GM23338 (cell line): ENCODE results near the gene GRXCR2.

ENCODE experiments used
- CREB1 ChIP-seq: fragments of 250-450 bp; sonication (Bioruptor Pico); IDR thresholded peaks from 2 replicates; pipeline ENCODE4 v1.5.0; 2020; ENCODE audit warnings: low read depth, mild to moderate bottlenecking, moderate library complexity
- CTCF ChIP-seq, 2 experiments: fragments of 200-600 bp in 1 of 2; sonication (generic) in 1 of 2; conservative IDR thresholded peaks; 2 replicates each; pipeline versions ENCODE4 v1.5.1 to v1.6.1; 2016 to 2017; ENCODE audit warnings: antibody characterized with exemption in 2 of 2, low read depth in 2 of 2, mild to moderate bottlenecking in 2 of 2, moderate library complexity in 1 of 2
- EZH2 ChIP-seq: fragments of 200-600 bp; sonication (generic); IDR thresholded peaks from one replicate; pipeline ENCODE4 v1.8.0; 2017; ENCODE audit warnings: antibody characterized with exemption, mild to moderate bottlenecking, low read depth; ENCODE audit not compliant: unreplicated experiment
- EZH2phosphoT487 ChIP-seq: fragments of 200-600 bp; sonication (generic); IDR thresholded peaks from one replicate; pipeline ENCODE4 v1.8.1; 2018; ENCODE audit warnings: antibody characterized with exemption; ENCODE audit not compliant: unreplicated experiment
- JUNB ChIP-seq: IDR thresholded peaks from one replicate; pipeline ENCODE4 v1.6.1; 2016; ENCODE audit warnings: antibody characterized with exemption; ENCODE audit not compliant: unreplicated experiment
- POLR2AphosphoS5 ChIP-seq: IDR thresholded peaks from 2 replicates; pipeline ENCODE4 v1.6.1; 2016; ENCODE audit warnings: antibody characterized with exemption, low read depth
- REST ChIP-seq: IDR thresholded peaks from one replicate; pipeline ENCODE4 v1.6.1; 2018; ENCODE audit warnings: antibody characterized with exemption; ENCODE audit not compliant: unreplicated experiment
- STAT1 ChIP-seq: IDR thresholded peaks from one replicate; pipeline ENCODE4 v1.6.1; 2016; ENCODE audit warnings: antibody characterized with exemption; ENCODE audit not compliant: unreplicated experiment
- ZNF114 ChIP-seq: fragments of 250-450 bp; sonication (Bioruptor Pico); IDR thresholded peaks from 2 replicates; pipeline ENCODE4 v1.5.0; 2020; ENCODE audit warnings: mild to moderate bottlenecking, moderate library complexity
- ZNF331 ChIP-seq: fragments of 250-450 bp; sonication (Bioruptor Pico); IDR thresholded peaks from 2 replicates; pipeline ENCODE4 v1.5.0; 2020; ENCODE audit warnings: low read depth, mild to moderate bottlenecking, moderate library complexity

- TF ChIP-seq POLR2AphosphoS5 (no peak), CTCF (conservative IDR thresholded peaks at IDR 0.05; ENCODE audit: low read depth in 2 of 2) (no peak), EZH2phosphoT487 (no peak), JUNB (no peak), EZH2 (no peak), REST (no peak), STAT1 (no peak), CREB1 (CRISPR knock-in tag) (no peak), ZNF331 (no peak), ZNF114 (CRISPR knock-in tag) (no peak)
Observed at GRCh38 chr5:145912594-145912993, 39.8 kb upstream of the GRXCR2 start.
